ENCODE data around the gene VIPR1.
A peak's percentile ranks its signal among the peaks of the same experiment; 100 is the strongest.
"Not testable (repeated sequence)": the region's sequence is repeated elsewhere in the genome, so short reads cannot be mapped to it uniquely, and the experiment has no call there.

The VIPR1 gene

DNA sequence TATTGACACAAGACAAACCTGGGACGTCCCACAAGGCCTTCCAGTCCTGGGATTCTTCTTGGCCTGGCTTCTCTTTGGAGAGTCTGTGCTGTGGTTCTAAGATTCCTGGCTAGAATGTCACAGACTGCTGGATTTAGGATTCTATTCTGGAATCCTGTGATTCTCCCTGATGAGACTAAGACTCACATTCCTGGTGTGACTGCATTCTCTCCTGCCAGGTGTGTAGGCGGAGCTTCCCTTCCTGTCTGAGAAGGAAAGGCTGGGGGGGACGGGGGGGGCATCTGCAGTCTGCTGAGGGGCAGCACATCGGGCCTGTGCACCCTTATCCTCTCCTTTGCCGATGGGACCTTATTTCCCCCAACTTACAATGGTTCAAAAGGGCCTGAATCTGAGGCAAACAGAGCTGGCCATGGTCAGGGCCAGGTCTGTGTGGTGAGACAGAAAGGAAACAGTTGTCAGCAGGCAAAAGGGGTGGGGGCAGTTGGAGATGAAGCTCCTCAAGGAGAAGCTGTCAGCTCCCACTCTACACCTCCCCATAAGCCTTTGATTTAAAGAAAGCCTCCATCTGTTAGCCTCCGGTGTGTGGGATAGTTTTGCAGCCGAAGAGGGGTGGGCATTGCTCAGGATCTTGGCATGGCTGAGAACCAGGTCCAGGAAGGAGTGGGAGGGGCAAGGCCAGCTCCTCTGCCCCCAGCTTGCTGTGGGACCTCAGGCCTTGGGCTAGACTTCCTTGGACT lies 30.9 kb downstream of the VIPR1 start:
- DNase-seq (ENCODE audit: low spot score): no peak

DNA sequence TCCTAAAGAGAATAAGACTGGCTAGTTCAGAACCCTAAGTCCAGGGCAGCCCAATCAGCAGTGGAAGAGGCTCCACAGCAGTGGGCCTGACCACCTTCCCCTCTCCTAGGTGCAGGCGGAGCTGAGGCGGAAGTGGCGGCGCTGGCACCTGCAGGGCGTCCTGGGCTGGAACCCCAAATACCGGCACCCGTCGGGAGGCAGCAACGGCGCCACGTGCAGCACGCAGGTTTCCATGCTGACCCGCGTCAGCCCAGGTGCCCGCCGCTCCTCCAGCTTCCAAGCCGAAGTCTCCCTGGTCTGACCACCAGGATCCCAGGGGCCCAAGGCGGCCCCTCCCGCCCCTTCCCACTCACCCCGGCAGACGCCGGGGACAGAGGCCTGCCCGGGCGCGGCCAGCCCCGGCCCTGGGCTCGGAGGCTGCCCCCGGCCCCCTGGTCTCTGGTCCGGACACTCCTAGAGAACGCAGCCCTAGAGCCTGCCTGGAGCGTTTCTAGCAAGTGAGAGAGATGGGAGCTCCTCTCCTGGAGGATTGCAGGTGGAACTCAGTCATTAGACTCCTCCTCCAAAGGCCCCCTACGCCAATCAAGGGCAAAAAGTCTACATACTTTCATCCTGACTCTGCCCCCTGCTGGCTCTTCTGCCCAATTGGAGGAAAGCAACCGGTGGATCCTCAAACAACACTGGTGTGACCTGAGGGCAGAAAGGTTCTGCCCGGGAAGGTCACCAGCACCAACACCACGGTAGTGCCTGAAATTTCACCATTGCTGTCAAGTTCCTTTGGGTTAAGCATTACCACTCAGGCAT lies 33.7 kb downstream of the VIPR1 start:
- DNase-seq (ENCODE audit: low spot score): peak; percentile 54

DNA sequence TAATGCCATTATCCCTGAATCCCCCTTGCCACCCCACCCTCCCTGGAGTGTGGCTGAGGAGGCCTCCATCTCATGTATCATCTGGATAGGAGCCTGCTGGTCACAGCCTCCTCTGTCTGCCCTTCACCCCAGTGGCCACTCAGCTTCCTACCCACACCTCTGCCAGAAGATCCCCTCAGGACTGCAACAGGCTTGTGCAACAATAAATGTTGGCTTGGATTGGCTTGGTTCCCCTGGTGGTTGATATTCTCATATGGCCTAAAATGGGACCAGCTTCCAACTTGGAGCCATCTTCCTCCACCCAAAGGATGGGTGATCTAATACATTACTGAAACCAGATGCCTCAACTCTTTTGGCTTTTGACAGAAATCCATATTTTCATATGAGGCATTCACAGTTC lies 34.9 kb downstream of the VIPR1 start:
- DNase-seq (ENCODE audit: low spot score): no peak

DNA sequence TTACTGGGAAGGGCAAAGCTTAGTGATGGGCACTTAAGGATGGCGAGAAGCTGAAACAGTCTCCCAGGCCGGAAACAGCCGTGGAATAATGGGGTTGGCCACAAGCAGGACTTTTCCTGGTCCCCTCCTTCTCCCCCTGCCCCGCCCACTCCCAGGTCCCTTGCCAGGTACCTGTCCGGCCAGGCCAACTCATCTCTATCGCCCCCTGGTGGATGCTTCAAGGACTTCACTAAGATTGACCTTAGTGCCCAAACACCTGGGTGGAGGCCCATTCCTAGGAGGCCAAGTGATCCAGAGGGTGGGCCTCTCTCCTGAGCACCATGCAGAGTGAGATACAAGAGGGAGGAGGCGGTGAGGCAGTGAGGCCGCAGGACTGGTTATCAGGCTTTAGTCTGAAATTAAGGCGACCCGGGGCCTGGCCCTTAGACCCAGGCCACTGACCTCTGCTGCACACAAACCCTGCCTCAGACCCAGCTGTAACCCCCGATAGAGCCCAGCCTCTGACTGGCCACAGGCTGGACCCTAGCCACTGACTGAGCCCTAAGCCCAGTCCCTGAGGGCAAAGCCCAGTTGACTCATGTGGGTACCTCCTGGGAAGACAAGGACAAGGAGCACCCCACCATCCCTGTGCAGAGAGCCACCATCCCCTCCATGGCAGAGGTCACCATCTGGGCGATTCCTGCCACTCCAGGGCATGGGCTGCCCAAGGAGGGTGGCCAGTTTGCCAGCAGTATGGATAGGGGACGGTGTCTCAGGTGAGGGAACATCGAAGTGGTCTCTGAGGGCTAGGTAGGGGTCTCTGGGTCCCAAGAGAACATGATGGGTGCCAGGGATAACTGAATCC lies 37.6 kb downstream of the VIPR1 start:
- peak; percentile 70 for DNase-seq (ENCODE audit: low spot score)

DNA sequence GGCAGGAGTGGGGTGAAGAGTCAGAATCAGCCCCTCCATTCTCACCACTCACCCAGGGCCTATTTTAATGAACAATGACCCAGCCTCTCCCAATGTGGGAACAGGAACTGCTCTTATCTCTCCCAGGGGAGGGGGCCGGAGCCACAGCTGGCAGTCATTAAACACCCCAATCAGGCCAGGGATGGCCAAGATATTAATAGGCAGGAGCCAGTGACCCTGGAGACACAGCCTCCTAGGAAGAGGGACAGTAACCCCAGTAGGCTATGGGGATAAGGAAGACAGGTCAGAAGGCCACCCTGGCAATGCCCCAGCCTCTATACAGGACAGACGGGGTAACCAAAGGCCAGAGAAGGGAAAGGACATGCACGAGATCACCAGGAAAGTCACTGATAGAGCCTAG lies 38.6 kb downstream of the VIPR1 start:
- no peak for DNase-seq (ENCODE audit: low spot score)

DNA sequence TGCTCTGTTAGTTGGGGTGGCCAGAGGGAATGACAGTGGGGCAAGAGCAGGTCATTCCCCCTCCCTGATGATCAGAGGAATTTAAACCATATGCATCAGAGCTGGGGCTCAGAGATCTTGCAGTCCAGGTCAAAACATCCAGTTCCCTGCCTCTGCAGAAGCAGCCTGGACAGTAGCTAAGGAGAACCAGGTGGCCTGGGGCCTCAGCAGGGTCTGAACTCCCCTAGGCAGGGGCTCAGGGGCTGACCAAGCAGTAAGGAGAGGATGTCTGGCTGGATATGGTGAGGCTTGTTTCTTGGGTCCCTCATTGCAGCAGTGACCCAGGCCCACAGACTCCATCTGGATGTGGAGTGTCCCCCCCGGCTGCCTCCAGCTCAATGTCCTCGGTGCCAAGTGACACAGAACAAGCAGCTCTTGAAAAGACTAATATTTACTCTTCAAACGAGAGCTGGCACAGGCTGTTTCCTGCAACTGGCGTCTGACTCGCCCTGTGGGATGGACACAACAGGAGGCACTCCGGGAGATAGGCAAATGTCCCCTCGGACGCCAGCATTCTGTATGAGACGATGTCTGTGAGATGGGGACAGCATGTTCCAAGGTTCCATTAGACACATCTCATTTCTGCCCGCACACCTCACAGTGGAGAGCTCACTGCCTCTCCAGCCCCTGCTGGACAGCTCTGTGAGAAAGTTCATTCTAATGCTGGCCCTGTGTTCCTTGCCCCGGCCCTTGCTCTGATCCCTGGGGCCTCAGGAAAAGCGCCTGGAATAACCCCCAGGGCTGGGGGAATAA lies 42.2 kb downstream of the VIPR1 start:
- DNase-seq (ENCODE audit: low spot score): no peak

DNA sequence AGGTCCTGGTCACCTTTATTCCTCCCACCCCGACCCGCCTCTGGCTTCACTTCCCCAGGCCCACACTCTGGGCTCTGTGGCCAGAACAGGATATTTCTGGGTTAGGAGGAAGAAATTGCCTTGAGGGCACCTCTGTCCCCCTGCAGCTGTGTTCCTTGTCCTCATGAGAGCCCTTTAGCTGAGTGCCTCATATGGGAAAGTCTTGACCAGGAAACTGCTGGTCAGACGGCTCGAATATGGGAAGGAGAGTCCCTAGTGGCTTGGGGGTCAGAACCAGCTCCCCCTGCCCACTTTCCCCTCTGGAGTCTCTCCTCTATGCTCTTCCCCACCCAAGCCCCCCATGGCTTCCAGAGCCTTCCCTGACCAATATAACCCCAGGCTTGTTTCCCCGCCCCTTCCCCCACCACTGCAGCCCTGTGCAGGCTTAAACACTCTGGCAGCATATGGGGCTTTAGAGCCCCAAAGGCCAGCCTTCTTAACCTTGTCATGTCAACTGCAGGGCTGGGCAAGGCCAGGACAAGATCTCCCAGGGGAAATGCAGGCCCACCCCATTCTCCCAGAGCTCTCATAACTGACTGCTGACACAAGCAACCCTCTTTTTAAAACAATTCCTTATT lies 42.9 kb downstream of the VIPR1 start:
- DNase-seq (ENCODE audit: low spot score): no peak

DNA sequence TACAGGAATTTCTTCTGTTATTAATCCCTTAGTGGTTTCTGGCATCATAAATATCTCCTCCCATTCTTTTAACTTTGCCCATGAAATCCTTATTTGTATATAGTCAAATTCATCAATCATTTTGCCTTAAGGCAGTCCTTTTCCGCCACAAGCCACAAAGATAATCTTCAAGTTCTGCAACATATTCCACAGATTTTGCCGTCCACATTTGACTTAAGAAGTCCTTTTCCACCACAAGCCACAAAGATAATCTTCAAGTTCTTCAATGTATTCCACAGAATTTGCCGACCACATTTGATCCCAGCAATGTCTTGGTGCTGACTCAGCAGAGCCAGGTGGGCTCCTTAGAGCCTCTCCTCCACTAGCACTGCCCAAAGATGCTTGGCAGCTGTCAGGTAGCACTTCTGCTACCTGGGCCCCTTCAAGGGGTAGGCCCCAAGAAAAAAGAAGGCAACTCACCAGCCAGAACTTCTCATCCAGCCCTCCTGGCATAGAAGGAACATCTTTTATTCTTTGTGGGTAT lies 44.3 kb downstream of the VIPR1 start:
- no peak for DNase-seq (ENCODE audit: low spot score)

DNA sequence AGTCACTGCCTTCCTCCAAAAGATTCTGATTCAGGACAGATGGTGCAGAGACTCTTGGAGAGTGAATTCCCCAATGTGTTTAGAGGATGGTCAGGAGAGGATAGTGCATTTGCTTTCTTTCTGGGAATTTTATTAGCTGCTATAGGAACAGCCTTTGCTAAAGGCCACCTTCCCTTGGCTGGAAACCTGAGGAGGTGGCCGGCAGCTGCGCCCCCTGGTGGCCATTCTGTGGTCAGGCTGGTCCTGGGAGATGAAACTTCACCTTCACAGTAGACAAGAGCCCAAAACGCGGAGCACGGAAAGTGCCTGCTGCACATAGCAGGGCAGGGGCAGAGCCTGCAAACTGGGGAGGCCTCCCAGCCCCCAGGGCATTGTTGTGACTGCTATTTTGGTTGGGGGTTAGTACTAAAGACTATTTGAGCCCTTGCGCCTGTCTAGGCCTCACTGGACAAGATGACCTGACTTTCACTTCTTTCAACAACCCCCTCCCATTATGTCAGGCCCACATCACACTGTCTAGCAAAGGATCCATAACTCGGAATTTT lies 45.0 kb downstream of the VIPR1 start:
- DNase-seq (ENCODE audit: low spot score): peak; percentile 66

DNA sequence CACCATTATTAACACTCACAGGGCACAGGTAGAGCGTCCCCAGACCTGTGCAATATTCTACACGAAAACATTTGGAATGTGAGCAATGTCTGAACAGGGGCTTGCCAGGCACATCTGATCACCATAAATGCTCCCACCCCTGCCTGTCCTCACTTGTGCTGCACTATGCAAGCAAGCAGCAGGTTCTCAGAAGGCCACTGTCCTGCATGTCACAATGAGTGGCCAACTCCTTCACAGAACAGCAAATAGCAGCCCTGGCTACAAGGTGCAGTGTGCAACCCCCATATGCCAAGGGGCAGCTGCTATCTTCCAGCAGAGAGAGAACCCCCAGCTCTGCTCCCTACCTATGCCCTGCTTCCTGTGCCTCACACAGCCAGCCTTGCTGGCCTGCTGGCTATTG lies 46.7 kb downstream of the VIPR1 start:
- no peak for DNase-seq (ENCODE audit: low spot score)

DNA sequence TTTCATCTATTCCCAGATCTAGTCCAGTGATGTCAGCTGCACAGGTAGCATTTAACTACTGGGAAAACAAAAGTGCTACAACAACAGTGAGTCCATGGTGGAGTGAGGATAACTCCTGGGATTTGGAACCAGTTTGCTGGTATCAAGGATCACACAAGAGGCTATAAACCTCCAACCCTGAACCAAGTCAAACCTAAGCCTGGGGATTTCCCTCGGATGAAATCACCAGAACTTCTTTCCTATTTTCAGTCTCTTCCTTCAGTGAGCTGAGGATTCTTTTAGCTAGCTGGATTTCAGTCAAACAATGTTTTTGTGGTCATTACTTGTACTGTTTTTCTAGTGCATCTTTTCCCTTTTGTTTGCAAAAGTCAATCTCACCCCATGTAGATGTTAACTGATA lies 47.8 kb downstream of the VIPR1 start:
- DNase-seq (ENCODE audit: low spot score): no peak

DNA sequence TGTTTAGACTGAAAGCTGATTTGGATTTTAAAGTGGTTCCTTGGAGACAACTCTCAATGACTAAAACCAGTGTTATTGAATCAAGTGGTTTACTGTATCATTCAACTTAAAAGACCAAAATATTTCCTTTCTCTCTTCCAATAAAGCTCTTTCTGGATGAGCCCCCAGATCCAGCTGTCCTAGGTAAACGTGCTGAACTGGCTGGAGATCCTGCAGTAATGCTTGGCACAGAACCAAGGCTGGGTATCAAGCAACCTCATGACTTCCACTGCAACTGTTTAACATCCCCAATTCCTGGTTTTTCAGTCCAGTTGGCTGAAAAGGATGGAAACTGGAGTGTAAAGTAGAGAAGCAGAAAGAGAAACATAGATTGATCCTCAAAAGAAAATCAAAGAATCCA lies 50.4 kb downstream of the VIPR1 start:
- DNase-seq (ENCODE audit: low spot score): no peak

DNA sequence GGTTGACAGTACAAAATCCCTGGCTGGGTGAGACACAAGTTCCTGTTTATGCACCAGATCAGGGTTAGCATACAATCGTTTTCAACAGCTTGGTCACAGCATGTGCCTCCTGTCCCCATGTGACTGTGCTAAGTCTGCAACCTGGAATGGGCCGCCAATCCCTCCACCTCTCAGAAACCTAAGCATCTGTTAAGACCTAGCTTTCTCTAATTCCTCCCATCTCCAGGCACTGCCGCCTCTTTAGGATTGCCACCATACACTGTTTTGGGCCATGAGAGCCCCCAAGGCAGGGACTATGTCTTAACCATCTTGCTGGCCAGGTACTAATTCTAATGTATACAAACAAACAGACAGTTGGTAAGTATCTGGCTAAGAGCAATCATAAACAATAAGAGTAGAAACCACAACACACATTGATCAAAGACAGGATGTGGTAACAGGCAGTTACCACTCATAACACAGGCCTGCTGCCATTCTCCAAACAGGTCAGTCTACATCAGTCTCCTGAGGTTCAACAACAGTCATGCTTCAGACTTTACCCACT lies 53.7 kb downstream of the VIPR1 start:
- DNase-seq (ENCODE audit: low spot score): peak; percentile 71

DNA sequence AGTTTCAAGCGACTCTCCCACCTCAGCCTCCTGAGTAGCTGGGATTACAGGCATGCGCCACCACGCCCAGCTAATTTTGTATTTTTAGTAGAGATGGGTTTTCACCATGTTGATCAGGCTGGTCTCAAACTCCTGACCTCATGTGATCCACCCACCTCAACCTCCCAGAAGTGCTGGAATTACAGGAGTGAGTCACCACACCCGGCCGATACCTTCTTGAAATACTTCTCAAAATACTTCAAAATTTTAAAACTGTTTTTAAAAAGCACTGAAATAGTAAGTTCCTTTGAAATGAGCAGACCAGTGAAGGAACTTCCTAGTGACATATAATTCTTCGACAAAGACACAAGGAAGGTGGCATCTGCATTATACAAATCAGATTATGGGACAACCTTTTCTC lies 54.4 kb downstream of the VIPR1 start:
- not testable (repeated sequence) for DNase-seq (ENCODE audit: low spot score)

DNA sequence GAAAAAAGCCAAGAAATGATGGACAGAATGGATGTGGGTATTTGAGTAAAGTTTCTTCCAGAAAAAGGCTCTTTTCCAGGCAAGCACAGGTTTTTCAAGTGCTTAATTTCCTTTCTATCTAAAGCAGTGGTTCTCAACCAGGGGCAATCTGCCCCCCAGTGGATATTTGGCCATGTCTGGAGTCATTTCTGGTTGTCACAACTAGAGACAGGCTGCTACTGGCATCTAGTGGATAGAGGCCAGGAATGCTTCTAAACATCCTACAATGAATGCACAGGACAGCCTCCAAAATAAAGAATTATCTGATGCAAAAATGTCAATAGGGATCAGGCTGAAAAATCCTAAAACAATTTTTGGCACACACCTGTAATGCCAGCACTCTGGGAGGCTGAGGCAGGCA lies 55.4 kb downstream of the VIPR1 start:
- peak; percentile 45 for DNase-seq (ENCODE audit: low spot score)

DNA sequence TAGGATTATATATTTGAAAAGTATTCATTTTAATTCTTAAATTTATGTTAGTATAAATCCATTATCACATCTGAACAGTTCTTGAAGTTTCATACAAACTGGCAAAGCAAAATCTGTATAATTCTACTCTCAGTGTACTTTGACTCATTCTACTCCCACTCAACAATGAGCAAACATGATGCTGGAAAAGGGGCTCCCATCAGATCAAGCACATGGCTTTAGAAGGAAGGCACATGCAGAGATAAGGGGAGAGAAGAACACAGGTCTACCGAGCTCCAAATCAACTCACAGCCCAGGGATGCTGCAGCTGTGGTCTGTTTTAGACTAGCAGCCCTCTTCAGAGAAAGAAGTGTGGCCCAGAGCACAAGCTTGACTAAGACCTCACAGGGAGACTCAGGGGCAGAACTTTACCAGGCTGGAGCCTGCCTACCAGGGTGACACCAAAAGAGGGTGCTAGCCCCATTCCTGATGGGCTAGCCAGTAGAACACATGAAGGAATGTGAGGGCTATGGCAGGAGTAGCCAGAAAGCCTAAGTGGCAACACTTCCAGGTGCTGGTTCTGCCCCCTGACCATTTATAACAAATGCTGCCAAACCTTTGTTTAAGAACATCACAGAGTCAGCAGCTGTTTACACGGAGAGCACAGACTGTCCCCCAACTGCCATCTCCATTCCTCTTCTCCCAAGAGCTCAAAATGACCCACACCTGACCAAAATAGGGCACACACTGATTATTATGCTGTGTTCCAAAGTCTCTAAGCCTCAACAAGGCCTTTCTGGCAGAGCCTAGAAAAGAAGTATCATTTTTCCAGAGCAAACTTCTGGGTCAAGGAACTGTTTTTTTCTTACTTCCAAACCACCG lies 59.8 kb downstream of the VIPR1 start:
- DNase-seq (ENCODE audit: low spot score): no peak

DNA sequence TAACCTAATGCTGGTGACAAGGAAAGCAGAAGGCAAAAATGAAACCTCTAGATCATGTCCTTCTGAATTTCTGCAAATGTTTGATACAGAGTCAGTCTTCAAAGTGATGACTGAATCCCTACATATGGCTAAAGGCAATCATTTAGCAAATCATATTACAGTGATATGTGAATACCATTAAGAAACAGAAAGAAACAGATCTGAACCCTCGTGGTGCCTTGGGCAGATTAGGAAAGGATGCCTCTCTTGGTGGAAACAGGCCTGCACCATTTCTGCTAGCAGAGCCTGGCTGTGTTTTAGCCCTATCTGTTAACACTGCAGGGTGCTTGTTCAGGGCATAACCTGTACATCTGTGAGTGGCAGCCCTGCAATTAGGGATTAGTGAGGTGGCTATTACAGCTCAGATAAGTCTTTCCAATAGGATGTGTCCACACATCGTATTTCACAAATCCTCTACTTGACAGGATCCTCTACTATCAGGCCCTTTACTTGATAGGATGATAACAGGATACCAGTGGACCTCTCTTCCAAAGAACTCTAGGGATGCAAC lies 67.2 kb downstream of the VIPR1 start:
- DNase-seq (ENCODE audit: low spot score): no peak

DNA sequence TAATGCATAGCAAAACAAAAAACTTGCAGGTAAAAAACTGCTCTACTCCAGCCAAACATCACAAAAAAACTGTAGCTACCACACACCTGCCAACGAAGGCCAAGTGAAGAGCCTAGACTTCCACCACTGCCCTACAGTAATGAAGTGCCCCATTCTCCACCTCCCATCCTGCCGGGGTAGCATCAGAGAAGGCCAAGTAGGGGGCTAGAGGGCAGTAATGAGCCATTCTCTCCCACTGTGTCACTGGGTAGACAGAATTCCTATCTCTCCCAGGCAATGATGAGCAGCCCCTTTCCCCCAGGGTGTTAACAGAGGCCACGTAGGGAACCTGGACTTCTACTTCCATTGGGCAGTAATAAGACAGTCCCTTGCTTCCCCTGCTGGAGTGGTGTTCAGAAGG lies 69.8 kb downstream of the VIPR1 start:
- peak; percentile 42 for DNase-seq (ENCODE audit: low spot score)

DNA sequence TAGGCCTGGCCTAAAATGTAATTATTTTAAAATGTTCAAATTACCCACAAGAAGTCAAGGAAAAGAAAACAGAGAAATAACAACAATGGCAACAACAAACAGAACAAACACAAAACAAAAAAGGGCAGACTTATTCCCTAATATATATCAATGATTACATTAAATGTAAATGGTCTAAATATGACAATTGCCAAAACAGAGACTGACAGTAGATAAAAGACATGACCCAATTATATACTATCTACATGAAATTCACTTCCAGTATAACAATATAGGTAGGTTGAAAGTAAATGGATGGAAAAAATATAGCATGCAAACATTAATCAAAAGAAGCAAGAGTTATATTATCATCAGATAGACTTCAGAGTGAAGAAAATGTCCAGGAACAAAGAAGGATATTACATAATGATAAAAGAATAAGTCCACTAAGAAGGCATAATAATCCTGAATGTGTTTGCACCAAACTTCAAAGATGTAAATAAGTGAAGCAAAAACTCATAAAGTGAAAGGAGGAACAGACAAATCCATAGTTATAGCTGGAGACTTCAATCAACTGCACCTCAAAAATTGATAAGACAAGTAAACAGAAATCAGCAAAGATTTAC lies 72.8 kb downstream of the VIPR1 start:
- DNase-seq (ENCODE audit: low spot score): no peak
